Right lobe of liver (tissue), 6 donors: ENCODE measurements around the gene CCDC88C. TPM values are rescaled to one million over a fixed set of nuclear protein-coding genes. Genes with fewer than 3 reads are reported as not detected.

Experiments
- ATAC-seq, 4 donors: fragments of 200-7000 bp; cut with Tn5 transposase; one replicate each; pipeline ENCODE4 v1.9.1; 2020; ENCODE audit warnings: mild to moderate bottlenecking in 4 of 4, moderate library complexity in 4 of 4
- DNase-seq, 3 donors: peaks; one replicate each; pipeline ENCODE4 v3.0.0-alpha.2; 2020
- H3K27ac ChIP-seq, 3 donors: fragments of 200-600 bp; one replicate each; pipeline ENCODE4 v1.8.0; 2022
- H3K27me3 ChIP-seq, 2 donors: fragments of 200-600 bp; one replicate each; pipeline ENCODE4 v1.8.0; 2022
- H3K36me3 ChIP-seq, 4 donors: fragments of 200-600 bp; sonication (generic) in 1 of 4; one replicate each; pipeline versions ENCODE4 v1.5.1 to v1.8.0; 2017 to 2022; ENCODE audit warnings: control low read depth in 1 of 4
- H3K4me1 ChIP-seq, 4 donors: fragments of 200-600 bp; sonication (generic) in 1 of 4; one replicate each; pipeline versions ENCODE4 v1.5.1 to v1.8.0; 2017 to 2022; ENCODE audit warnings: control low read depth in 1 of 4
- H3K4me3 ChIP-seq, 3 donors: fragments of 200-600 bp; one replicate each; pipeline ENCODE4 v1.8.0; 2022
- H3K9me3 ChIP-seq, 4 donors: fragments of 200-600 bp; sonication (generic) in 1 of 4; one replicate each; pipeline versions ENCODE4 v1.5.1 to v1.8.0; 2017 to 2022; ENCODE audit warnings: control low read depth in 1 of 4
- CTCF ChIP-seq, 4 donors: fragments of 200-600 bp in 3 of 4; fragments of 450-650 bp in 1 of 4; IDR thresholded peaks; one replicate each; pipeline versions ENCODE4 v1.5.1 to v1.8.0; 2016 to 2022; ENCODE audit warnings: antibody characterized with exemption in 4 of 4, mild to moderate bottlenecking in 2 of 4
- POLR2A ChIP-seq: fragments of 450-650 bp; IDR thresholded peaks from one replicate; pipeline ENCODE4 v1.6.1; 2017; ENCODE audit warnings: antibody characterized with exemption, mild to moderate bottlenecking
- WGBS: methylation state at CpG from one replicate; pipeline ENCODE4 v1.1.6; 2018; ENCODE audit warnings: low coverage, low lambda C conversion rate; ENCODE audit not compliant: insufficient coverage; ENCODE audit errors: missing lambda C conversion rate; 5-methylcytosine and 5-hydroxymethylcytosine counted together
- intact Hi-C, 2 donors: fragments of 100-400 bp; cut with DNase I; formaldehyde crosslinking; loops; one replicate each; pipeline versions ENCODE4 v1.11.2 to v1.14.1; 2022
- total RNA-seq, 6 experiments: library from RNA; depleted of rRNA in 2 of 6; stranded (reverse); fragments of >200 nt in 2 of 6; fragmentation: NEBNext Ultra II Directional in 3 of 6; extraction: Animal tissue kit (Norgen Biotek cat#: 25700) in 3 of 6; gene quantifications; one replicate each; pipeline versions ENCODE4 v1.1.0 to v1.2.4, GENCODE V29; 2016 to 2023
- donor health status: DM: no; HTN: yes; CAD: no.
- donor health status: DM: no; HTN: no; CAD: no.
- donor health status: DM: no; HTN: no; CAD: no.
- donor health status: DM: no; HTN: yes; CAD: no.
- donor health status: DM: no; HTN: yes; CAD: no.

CCDC88C gene
- total RNA-seq, 6 experiments from 2014 or later = 1.2 to 5.7 (median 3.1) TPM

GRCh38 chr14:91293281-91293680 lies 124.3 kb downstream of the CCDC88C start:
- Histone ChIP-seq H3K27me3 (no peaks in the 10 kb centered on the region), H3K9me3 (no peaks in the 10 kb centered on the region), H3K4me1 (no peaks in the 10 kb centered on the region), H3K4me3 (no peak overlapping the region), H3K27ac (no peak overlapping the region), H3K36me3 (no peaks in the 10 kb centered on the region)
- intact Hi-C loops = no loop called here
- no peak for TF ChIP-seq CTCF (IDR thresholded peaks at IDR 0.05)
- TF ChIP-seq POLR2A = no peak
- 42% methylated on average over 12 of the region's 12 CpGs for WGBS
- ATAC-seq (no peak), DNase-seq (peak in 1 of 3 donors; percentile 68)

- H3K27ac ChIP-seq = no peak overlapping the region
- TF ChIP-seq POLR2A = no peak
- no peak for TF ChIP-seq CTCF (IDR thresholded peaks at IDR 0.05)
- WGBS = 72% methylated on average over 4 of the region's 15 CpGs
- no peaks in the 10 kb centered on the region for H3K36me3 ChIP-seq
- no peaks in the 10 kb centered on the region for H3K9me3 ChIP-seq
- no peaks in the 10 kb centered on the region for H3K27me3 ChIP-seq
- H3K4me1 ChIP-seq = no peaks in the 10 kb centered on the region
- no peak overlapping the region for H3K4me3 ChIP-seq
- no peak for ATAC-seq
- intact Hi-C loops = no loop called here
- no peak for DNase-seq
Observed at GRCh38 chr14:91292491-91292890, 125.1 kb downstream of the CCDC88C start.

- intact Hi-C loops = no loop called here
- Histone ChIP-seq H3K36me3 (no peaks in the 10 kb centered on the region), H3K4me1 (no peaks in the 10 kb centered on the region), H3K9me3 (no peaks in the 10 kb centered on the region), H3K4me3 (no peak overlapping the region), H3K27ac (no peak overlapping the region), H3K27me3 (no peaks in the 10 kb centered on the region)
- DNase-seq (no peak), ATAC-seq (no peak)
- 82% methylated on average over 3 of the region's 21 CpGs for WGBS
- TF ChIP-seq POLR2A = no peak
Observed at GRCh38 chr14:91291786-91292405, 125.7 kb downstream of the CCDC88C start.

GRCh38 chr14:91290986-91291385 lies 126.6 kb downstream of the CCDC88C start:
- DNase-seq (no peak), ATAC-seq (no peak)
- Histone ChIP-seq H3K27ac (no peak overlapping the region), H3K36me3 (no peaks in the 10 kb centered on the region), H3K27me3 (no peaks in the 10 kb centered on the region), H3K9me3 (no peaks in the 10 kb centered on the region), H3K4me1 (no peaks in the 10 kb centered on the region), H3K4me3 (no peak overlapping the region)
- intact Hi-C loops = no loop called here
- WGBS = 76% methylated on average over 8 of the region's 10 CpGs
- TF ChIP-seq CTCF (IDR thresholded peaks at IDR 0.05) (no peak), POLR2A (no peak)

GRCh38 chr14:91289464-91289863 lies 128.2 kb downstream of the CCDC88C start:
- intact Hi-C loops = loop anchor here (5.0 to 10.0 kb wide), 2 partner anchors 112 to 115 kb away; no protein-coding TSS in a partner anchor
- no peaks in the 10 kb centered on the region for H3K27me3 ChIP-seq
- 88% methylated on average over 3 of the region's 4 CpGs for WGBS
- H3K4me3 ChIP-seq = no peak overlapping the region
- H3K27ac ChIP-seq = no peak overlapping the region
- H3K36me3 ChIP-seq = no peaks in the 10 kb centered on the region
- H3K4me1 ChIP-seq = no peaks in the 10 kb centered on the region
- DNase-seq (no peak), ATAC-seq (no peak)
- TF ChIP-seq CTCF (IDR thresholded peaks at IDR 0.05) (no peak), POLR2A (no peak)
- H3K9me3 ChIP-seq = no peaks in the 10 kb centered on the region
